Uterus (tissue), 2 donors: ENCODE data around the gene B3GNT8.

Experiments used
- CTCF ChIP-seq, 4 experiments: fragments of 200-600 bp in 2 of 4; fragments of 450-650 bp in 2 of 4; sonication (generic) in 2 of 4; IDR thresholded peaks; one replicate each; pipeline ENCODE4 v1.5.1; 2016 to 2019; ENCODE audit warnings: antibody characterized with exemption in 4 of 4, mild to moderate bottlenecking in 2 of 4, moderate library complexity in 1 of 4
- POLR2A ChIP-seq, 2 donors: fragments of 450-650 bp; IDR thresholded peaks; one replicate each; pipeline ENCODE4 v1.6.1; 2016; ENCODE audit warnings: antibody characterized with exemption in 2 of 2, mild to moderate bottlenecking in 1 of 2, moderate library complexity in 1 of 2

- TF ChIP-seq CTCF (IDR thresholded peaks at IDR 0.05) = no peak
- TF ChIP-seq POLR2A (IDR thresholded peaks at IDR 0.05) = no peak
Measured at GRCh38 chr19:41435936-41436673, 8.9 kb upstream of the B3GNT8 start.
